GM23338 (cell line): Measurements from ENCODE around the gene STYK1. TPM values are rescaled to one million over a fixed set of nuclear protein-coding genes. Genes with fewer than 3 reads are reported as not detected.

Experiments
- ATAC-seq: fragments of 200-7000 bp; cut with Tn5 transposase; 3 replicates; pipeline ENCODE4 v1.9.1; 2020
- DNase-seq: peaks from one replicate; pipeline ENCODE4 v3.0.0-alpha.2; 2015; ENCODE audit warnings: low spot score
- H2AFZ ChIP-seq: fragments of 200-600 bp; sonication (generic); 2 replicates; pipeline ENCODE4 v1.8.0; 2016; ENCODE audit warnings: antibody characterized with exemption, mild to moderate bottlenecking, moderate library complexity
- H3F3A ChIP-seq: fragments of 200-600 bp; sonication (generic); replicated peaks from 2 replicates; pipeline ENCODE4 v1.8.0; 2017; ENCODE audit warnings: antibody characterized with exemption, mixed run types, low read depth
- H3K27ac ChIP-seq: fragments of 200-600 bp; sonication (generic); 2 replicates; pipeline ENCODE4 v1.6.1; 2016; ENCODE audit warnings: low read depth
- H3K27me3 ChIP-seq: fragments of 200-600 bp; sonication (generic); 2 replicates; pipeline ENCODE4 v1.8.0; 2016; ENCODE audit warnings: mild to moderate bottlenecking, mixed run types, moderate library complexity; ENCODE audit not compliant: insufficient read depth
- H3K36me3 ChIP-seq: fragments of 200-600 bp; sonication (generic); 2 replicates; pipeline ENCODE4 v1.8.0; 2016; ENCODE audit warnings: mild to moderate bottlenecking; ENCODE audit not compliant: insufficient read depth
- H3K4me1 ChIP-seq: fragments of 200-600 bp; sonication (generic); 2 replicates; pipeline ENCODE4 v1.8.0; 2016; ENCODE audit warnings: mild to moderate bottlenecking, moderate library complexity; ENCODE audit not compliant: insufficient read depth
- H3K4me2 ChIP-seq: fragments of 200-600 bp; sonication (generic); 2 replicates; pipeline ENCODE4 v1.7.1; 2017; ENCODE audit warnings: mixed run types
- H3K4me3 ChIP-seq: fragments of 200-600 bp; sonication (generic); 2 replicates; pipeline ENCODE4 v1.6.1; 2016; ENCODE audit warnings: mixed run types
- H3K79me2 ChIP-seq: fragments of 200-600 bp; sonication (generic); replicated peaks from 2 replicates; pipeline ENCODE4 v1.8.0; 2017; ENCODE audit warnings: mild to moderate bottlenecking; ENCODE audit not compliant: insufficient read depth
- H3K9me2 ChIP-seq: fragments of 200-600 bp; sonication (generic); 2 replicates; pipeline ENCODE4 v1.8.0; 2017; ENCODE audit not compliant: insufficient read depth
- H4K20me1 ChIP-seq: fragments of 200-600 bp; sonication (generic); replicated peaks from 2 replicates; pipeline ENCODE4 v1.8.0; 2017; ENCODE audit warnings: mild to moderate bottlenecking; ENCODE audit not compliant: insufficient read depth
- H3K27ac Mint-ChIP-seq: 2 replicates; pipeline ENCODE4 v1.8.0; 2020; ENCODE audit warnings: inconsistent platforms, mild to moderate bottlenecking, moderate library complexity, mixed read lengths
- H3K27me3 Mint-ChIP-seq: 3 replicates; pipeline ENCODE4 v1.8.0; 2022; ENCODE audit warnings: low read depth, mild to moderate bottlenecking, moderate library complexity, mixed read lengths, inconsistent platforms; ENCODE audit not compliant: insufficient read depth, poor library complexity
- H3K36me3 Mint-ChIP-seq: 3 replicates; pipeline ENCODE4 v1.8.0; 2021; ENCODE audit warnings: low read depth, mild to moderate bottlenecking, inconsistent platforms, moderate library complexity, mixed read lengths
- H3K4me1 Mint-ChIP-seq: 3 replicates; pipeline ENCODE4 v1.8.0; 2020; ENCODE audit warnings: mild to moderate bottlenecking, inconsistent platforms, mixed read lengths
- H3K4me3 Mint-ChIP-seq: 3 replicates; pipeline ENCODE4 v1.8.0; 2021; ENCODE audit warnings: moderate library complexity, mild to moderate bottlenecking, inconsistent platforms, mixed read lengths
- H3K9me3 Mint-ChIP-seq: 3 replicates; pipeline ENCODE4 v1.8.0; 2020; ENCODE audit warnings: moderate library complexity, mild to moderate bottlenecking, inconsistent platforms, mixed read lengths
- CREB1 ChIP-seq: fragments of 250-450 bp; sonication (Bioruptor Pico); IDR thresholded peaks from 2 replicates; pipeline ENCODE4 v1.5.0; 2020; ENCODE audit warnings: low read depth, mild to moderate bottlenecking, moderate library complexity
- EZH2 ChIP-seq: fragments of 200-600 bp; sonication (generic); IDR thresholded peaks from one replicate; pipeline ENCODE4 v1.8.0; 2017; ENCODE audit warnings: antibody characterized with exemption, mild to moderate bottlenecking, low read depth; ENCODE audit not compliant: unreplicated experiment
- EZH2phosphoT487 ChIP-seq: fragments of 200-600 bp; sonication (generic); IDR thresholded peaks from one replicate; pipeline ENCODE4 v1.8.1; 2018; ENCODE audit warnings: antibody characterized with exemption; ENCODE audit not compliant: unreplicated experiment
- JUNB ChIP-seq: IDR thresholded peaks from one replicate; pipeline ENCODE4 v1.6.1; 2016; ENCODE audit warnings: antibody characterized with exemption; ENCODE audit not compliant: unreplicated experiment
- NANOG ChIP-seq: IDR thresholded peaks from 2 replicates; pipeline ENCODE4 v1.6.1; 2016; ENCODE audit warnings: antibody characterized with exemption, borderline replicate concordance
- POLR2AphosphoS5 ChIP-seq: IDR thresholded peaks from 2 replicates; pipeline ENCODE4 v1.6.1; 2016; ENCODE audit warnings: antibody characterized with exemption, low read depth
- STAT1 ChIP-seq: IDR thresholded peaks from one replicate; pipeline ENCODE4 v1.6.1; 2016; ENCODE audit warnings: antibody characterized with exemption; ENCODE audit not compliant: unreplicated experiment
- ZNF114 ChIP-seq: fragments of 250-450 bp; sonication (Bioruptor Pico); IDR thresholded peaks from 2 replicates; pipeline ENCODE4 v1.5.0; 2020; ENCODE audit warnings: mild to moderate bottlenecking, moderate library complexity
- ZNF331 ChIP-seq: fragments of 250-450 bp; sonication (Bioruptor Pico); IDR thresholded peaks from 2 replicates; pipeline ENCODE4 v1.5.0; 2020; ENCODE audit warnings: low read depth, mild to moderate bottlenecking, moderate library complexity
- ZNF462 ChIP-seq: fragments of 250-450 bp; sonication (Bioruptor Pico); IDR thresholded peaks from 2 replicates; pipeline ENCODE4 v1.5.0; 2020; ENCODE audit warnings: mild to moderate bottlenecking, moderate library complexity
- polyA plus RNA-seq: library from polyadenylated mRNA; unstranded; fragments of >200 nt; fragmentation: Nextera tagmentation; extraction: Ambion mirVana; gene quantifications from 2 replicates; pipeline ENCODE4 v1.2.1, GENCODE V29; 2016
- total RNA-seq: library from RNA; depleted of rRNA; stranded (reverse); fragments of >200 nt; shearing (Covaris generic); gene quantifications from 2 replicates; pipeline ENCODE4 v1.2.3, GENCODE V29; 2014
- TF ChIP-seq, protein P1 (sequence below): IDR thresholded peaks from one replicate; pipeline ENCODE4 v1.6.1; 2018; ENCODE audit warnings: antibody characterized with exemption; ENCODE audit not compliant: unreplicated experiment

Gene STYK1
- total and polyA plus RNA-seq, 2 experiments from 2014 or later, result 1.2 to 1.8 TPM

GRCh38 chr12:10720974-10721650, 47.3 kb upstream of the STYK1 start (continued):
- TF ChIP-seq JUNB (no peak), STAT1 (no peak), POLR2AphosphoS5 (no peak), ZNF114 (CRISPR knock-in tag) (no peak), NANOG (no peak)

GRCh38 chr12:10719482-10719881, 45.6 kb upstream of the STYK1 start:
- no peaks in the 10 kb centered on the region for H3K9me2 ChIP-seq
- H2AFZ ChIP-seq, result no peak overlapping the region
- TF ChIP-seq CREB1 (CRISPR knock-in tag), result no peak
- TF ChIP-seq JUNB, result no peak
- TF ChIP-seq, protein P1, sequence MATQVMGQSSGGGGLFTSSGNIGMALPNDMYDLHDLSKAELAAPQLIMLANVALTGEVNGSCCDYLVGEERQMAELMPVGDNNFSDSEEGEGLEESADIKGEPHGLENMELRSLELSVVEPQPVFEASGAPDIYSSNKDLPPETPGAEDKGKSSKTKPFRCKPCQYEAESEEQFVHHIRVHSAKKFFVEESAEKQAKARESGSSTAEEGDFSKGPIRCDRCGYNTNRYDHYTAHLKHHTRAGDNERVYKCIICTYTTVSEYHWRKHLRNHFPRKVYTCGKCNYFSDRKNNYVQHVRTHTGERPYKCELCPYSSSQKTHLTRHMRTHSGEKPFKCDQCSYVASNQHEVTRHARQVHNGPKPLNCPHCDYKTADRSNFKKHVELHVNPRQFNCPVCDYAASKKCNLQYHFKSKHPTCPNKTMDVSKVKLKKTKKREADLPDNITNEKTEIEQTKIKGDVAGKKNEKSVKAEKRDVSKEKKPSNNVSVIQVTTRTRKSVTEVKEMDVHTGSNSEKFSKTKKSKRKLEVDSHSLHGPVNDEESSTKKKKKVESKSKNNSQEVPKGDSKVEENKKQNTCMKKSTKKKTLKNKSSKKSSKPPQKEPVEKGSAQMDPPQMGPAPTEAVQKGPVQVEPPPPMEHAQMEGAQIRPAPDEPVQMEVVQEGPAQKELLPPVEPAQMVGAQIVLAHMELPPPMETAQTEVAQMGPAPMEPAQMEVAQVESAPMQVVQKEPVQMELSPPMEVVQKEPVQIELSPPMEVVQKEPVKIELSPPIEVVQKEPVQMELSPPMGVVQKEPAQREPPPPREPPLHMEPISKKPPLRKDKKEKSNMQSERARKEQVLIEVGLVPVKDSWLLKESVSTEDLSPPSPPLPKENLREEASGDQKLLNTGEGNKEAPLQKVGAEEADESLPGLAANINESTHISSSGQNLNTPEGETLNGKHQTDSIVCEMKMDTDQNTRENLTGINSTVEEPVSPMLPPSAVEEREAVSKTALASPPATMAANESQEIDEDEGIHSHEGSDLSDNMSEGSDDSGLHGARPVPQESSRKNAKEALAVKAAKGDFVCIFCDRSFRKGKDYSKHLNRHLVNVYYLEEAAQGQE, result no peak
- TF ChIP-seq ZNF331 (CRISPR knock-in tag), result no peak
- TF ChIP-seq ZNF114 (CRISPR knock-in tag), result no peak
- TF ChIP-seq EZH2phosphoT487, result no peak
- TF ChIP-seq STAT1, result no peak
- no peak for TF ChIP-seq EZH2
- TF ChIP-seq ZNF462 (CRISPR knock-in tag), result no peak
- H3K4me1 Mint-ChIP-seq, result peaks cover 53% of the 10 kb centered on the region
- peaks cover 6% of the 10 kb centered on the region for H3K27me3 ChIP-seq
- peaks cover 35% of the 10 kb centered on the region for H3K36me3 Mint-ChIP-seq
- H3K36me3 ChIP-seq, result peaks cover 16% of the 10 kb centered on the region
- H3K27ac ChIP-seq, result no peak overlapping the region
- no peaks in the 10 kb centered on the region; the same call in 1 of the 3 replicates for H3K9me3 Mint-ChIP-seq
- no peak overlapping the region for H3K27ac Mint-ChIP-seq
- DNase-seq (no peak), ATAC-seq (no peak)
- H3K4me2 ChIP-seq, result peak overlapping the region; percentile 92
- H4K20me1 ChIP-seq, result peaks cover 9% of the 10 kb centered on the region; the same call in 1 of the 2 replicates
- H3K79me2 ChIP-seq, result peaks cover 77% of the 10 kb centered on the region
- H3K4me3 ChIP-seq, result peak overlapping the region; percentile 83
- H3K4me1 ChIP-seq, result peaks cover 63% of the 10 kb centered on the region
- no peaks in the 10 kb centered on the region for H3F3A ChIP-seq
- H3K27me3 Mint-ChIP-seq, result peaks cover 7% of the 10 kb centered on the region
- H3K4me3 Mint-ChIP-seq, result peak overlapping the region; percentile 97
